WI38 (cell line): Measurements from ENCODE around the gene MDH1.

ENCODE experiments used
- H3K4me3 ChIP-seq: 2 replicates; pipeline ENCODE4 v1.5.1; 2011; ENCODE audit warnings: low read depth, mild to moderate bottlenecking, control low read depth, low read length
- CTCF ChIP-seq: IDR thresholded peaks from 2 replicates; pipeline ENCODE4 v1.5.1; 2012; ENCODE audit warnings: low read depth, mild to moderate bottlenecking, control low read depth, low read length

Gene MDH1

GRCh38 chr2:63578767-63579166, 10.0 kb upstream of the MDH1 start:
- no peak for TF ChIP-seq CTCF
- H3K4me3 ChIP-seq: no peak overlapping the region

DNA sequence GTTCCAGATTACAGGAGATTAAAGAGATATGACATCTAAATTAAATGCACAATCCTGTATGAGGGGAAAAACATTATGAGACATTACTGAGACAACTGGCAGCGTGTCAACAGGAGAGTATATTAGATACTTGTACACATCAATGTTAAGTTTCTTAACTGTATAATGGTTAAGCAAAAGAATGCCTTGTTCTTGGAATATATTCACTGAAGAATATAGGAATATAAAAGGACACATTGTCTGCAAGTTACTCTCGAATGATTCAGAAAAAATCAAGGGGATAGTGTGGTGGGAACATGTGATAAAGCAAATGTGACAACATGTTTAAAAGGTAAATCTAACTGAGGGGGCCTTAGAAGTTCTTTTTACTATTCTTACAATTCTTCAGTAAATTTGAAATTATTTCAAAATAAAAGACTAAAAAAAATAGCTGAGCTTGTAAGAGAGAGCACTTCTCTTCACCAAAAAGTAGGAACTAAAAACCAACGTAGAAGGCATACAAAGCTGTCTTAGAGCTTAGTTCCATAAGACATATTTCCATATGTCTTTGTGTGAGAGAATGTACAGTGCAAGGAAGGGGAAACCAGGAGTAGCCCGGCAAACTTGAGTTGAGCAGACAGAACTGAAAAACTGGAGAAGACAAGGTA, 8.0 kb upstream of the MDH1 start:
- H3K4me3 ChIP-seq: no peak overlapping the region
- TF ChIP-seq CTCF: no peak

GRCh38 chr2:63581298-63581961, 7.3 kb upstream of the MDH1 start:
- H3K4me3 ChIP-seq: no peak overlapping the region
- no peak for TF ChIP-seq CTCF

- TF ChIP-seq CTCF: no peak
- no peak overlapping the region for H3K4me3 ChIP-seq
Observed at GRCh38 chr2:63582873-63583272, 5.9 kb upstream of the MDH1 start.

- TF ChIP-seq CTCF: no peak
- H3K4me3 ChIP-seq: peak overlapping the region; percentile 95
Observed at GRCh38 chr2:63587814-63588384, 864 bp upstream of the MDH1 start.

DNA sequence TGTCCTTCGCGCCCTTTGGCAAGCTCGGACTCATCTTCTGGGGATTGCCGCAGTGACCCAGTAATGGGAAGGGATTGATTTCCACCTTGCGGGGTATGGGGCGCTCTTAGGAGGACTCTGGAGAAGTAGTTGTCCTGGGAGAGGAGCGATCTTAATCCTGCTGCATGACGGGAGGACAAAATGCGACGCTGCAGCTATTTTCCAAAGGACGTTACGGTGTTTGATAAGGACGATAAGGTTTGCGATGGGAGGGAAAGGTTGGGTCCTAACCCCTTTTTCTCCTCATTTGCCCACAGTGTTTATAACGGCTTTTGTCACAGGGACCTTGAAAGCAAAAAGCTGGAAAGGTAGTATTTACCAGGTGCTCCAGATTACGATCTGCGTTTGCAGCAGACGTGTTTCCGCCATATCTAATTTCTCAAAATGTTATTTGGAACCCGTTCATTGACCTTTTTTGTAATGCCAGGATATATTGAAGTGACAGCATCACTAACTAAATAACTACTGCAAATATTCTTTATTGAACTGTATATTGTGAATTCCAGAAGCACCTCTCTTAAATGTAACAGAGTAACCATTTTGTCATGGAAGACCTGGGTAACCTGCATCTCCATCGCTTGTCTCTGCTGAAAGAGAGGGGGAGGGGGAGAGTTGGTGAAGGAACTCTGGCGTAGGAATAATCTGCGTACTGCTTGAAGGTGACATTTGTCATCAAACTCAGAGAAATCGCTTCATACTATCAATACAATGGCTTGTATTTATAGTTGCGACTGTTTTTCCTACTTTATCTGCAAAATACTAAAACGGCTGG, 590 bp downstream of the MDH1 start:
- peak overlapping the region; percentile 95 for H3K4me3 ChIP-seq
- TF ChIP-seq CTCF: no peak
